ENCODE measurements around the gene ACMSD.
A peak's percentile ranks its signal among the peaks of the same experiment; 100 is the strongest.
"Not testable (repeated sequence)": the region's sequence is repeated elsewhere in the genome, so short reads cannot be mapped to it uniquely, and the experiment has no call there.

ACMSD gene

DNA sequence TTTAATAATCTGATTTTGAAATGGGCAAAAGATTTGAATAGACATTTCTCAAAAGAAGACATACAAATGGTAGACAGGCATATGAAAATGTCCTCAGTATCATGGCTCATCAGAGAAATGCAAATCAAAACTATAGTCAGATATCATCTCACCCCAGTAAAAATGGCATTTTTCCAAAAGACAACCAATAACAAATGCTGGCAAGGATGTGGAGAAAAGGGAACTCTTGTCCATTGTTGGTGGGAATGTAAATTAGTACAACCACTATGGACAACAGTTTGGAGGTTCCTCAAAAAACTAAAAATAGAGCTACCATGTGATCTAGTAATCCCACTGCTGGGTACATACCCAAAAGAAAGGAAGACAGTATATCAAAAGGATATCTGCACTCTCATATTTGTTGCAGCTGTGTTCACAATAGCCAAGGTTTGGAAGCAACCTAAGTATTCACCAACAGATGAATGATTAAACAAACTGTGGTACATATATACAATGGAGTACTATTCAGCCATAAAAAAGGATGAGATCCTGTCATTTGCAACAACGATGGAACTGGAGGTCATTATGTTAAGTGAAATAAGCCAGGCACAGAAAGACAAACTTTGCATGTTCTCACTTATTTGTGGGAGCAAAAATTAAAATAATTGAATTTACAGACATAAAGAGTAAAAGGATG, 69.2 kb downstream of the ACMSD start:
- DNase-seq (ENCODE audit: low read depth in 3 of 3) = not testable (repeated sequence)

DNA sequence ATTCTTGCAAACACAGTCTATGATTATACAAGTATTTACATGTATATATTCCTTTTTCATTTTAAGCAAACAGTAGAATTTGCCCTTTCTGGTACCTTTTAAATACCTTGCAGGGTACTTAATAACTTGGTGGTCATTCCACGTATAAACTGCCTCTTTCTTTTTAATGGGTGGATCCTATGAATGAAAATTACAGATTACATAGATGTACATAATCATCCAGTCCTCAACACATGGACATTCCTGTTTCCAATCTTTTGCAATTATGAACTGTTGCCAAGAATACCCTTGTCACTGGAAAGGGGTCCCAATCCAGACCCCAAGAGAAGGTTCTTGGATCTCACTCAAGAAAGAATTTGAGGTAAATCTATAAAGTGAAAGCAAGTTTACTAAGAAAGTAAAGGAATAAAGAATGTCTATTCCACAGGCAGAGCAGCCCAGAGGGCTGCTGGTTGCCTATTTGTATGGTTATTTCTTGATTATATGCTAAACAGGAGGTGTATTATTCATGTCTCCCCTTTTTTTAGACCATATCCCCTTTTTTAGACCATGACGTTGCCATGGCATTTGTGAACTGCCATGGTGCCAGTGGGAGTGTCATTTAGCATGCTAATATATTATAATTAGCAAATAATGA, 72.5 kb downstream of the ACMSD start:
- DNase-seq (ENCODE audit: low read depth in 3 of 3) = no peak

DNA sequence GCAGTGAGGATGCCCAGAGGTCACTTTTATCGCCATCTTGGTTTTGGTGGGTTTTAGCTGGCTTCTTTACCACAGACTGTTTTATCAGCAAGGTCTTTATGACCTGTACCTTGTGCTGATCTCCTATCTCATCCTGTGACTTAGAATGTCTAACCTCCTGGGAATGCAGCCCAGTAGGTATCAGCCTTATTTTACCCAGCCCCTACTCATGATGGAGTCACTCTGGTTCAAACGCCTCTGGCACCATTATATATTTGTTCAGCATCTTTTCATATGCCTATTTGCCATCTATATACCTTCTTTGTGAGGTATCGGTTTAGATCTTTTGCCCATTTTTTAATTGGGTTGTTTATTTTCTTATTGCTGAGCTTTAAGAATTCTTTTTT, 73.0 kb downstream of the ACMSD start:
- no peak for DNase-seq (ENCODE audit: low read depth in 3 of 3)

DNA sequence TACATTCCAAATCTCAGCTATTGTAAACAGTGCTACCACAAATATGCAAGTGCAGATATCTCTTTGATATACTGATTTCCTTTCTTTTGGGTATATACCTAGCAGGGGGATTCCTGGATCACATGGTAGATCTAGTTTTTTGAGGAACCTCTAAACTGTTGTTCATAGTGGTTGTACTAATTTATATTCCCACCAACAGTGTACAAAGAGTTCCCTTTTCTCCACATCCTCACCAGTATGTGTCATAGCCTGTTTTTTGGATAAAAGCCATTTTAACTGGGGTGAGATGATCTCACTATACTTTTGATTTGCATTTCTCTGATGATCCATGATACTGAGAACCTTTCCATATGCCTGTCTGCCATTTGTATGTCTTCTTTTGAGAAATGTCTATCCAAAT, 73.9 kb downstream of the ACMSD start:
- DNase-seq (ENCODE audit: low read depth in 3 of 3) = no peak

DNA sequence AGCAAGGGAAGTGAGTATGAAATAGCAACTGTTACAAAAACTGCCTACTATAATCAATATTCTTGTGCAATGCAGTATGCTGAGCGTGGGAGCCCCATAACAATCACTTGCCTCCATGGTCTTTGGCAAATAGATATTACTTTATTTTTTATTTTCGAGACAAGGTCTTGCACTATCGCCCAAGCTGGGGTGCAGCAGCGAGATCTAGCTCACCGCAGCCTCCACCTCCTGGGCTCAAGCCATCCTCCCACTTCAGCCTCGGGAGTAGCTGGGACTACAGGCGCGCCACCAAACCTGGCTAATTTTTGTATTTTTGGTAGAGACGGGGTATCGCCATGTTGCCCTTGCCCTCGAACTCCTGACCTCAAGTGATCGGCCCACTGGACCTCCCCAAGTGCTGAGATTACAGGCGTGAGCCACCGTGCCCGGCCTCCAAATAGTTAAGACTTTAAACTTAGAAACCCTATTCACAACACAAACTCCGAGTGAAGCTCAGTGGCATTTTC, 79.0 kb downstream of the ACMSD start:
- peak in 1 of 3 experiments; percentile 2 for DNase-seq (ENCODE audit: low read depth in 3 of 3)

DNA sequence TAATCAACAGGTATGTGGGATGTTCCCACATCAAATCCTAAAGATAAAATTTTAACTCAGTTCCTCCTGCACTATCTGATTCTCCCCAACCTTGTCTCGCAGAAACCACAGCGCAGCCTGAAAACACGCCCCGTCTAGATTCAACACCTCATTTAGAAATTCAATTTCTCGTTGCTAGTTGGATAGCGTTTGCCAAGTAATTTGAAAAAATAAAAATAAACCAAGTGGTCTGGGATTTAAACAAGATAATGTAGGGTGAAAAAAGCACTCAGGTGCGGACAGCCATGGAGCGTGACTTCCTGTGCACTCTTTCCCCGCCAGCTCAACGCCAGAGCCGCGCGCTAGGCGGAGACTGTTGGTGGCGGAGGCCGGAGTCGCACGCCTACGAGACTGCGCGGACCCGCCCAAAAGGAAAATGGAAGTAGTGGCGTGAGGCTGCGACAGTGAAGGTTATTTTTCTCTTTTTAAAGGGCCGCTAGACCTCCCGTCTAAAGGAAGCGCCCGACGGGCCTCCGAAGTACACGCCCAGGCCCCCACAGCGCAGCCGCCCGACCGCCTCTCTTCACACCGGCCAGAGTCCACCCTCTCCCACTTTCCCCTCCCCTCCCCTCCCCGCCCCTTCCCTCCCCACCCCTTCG, 79.6 kb downstream of the ACMSD start:
- peak in 1 of 3 experiments; percentile 74 for DNase-seq (ENCODE audit: low read depth in 3 of 3)

DNA sequence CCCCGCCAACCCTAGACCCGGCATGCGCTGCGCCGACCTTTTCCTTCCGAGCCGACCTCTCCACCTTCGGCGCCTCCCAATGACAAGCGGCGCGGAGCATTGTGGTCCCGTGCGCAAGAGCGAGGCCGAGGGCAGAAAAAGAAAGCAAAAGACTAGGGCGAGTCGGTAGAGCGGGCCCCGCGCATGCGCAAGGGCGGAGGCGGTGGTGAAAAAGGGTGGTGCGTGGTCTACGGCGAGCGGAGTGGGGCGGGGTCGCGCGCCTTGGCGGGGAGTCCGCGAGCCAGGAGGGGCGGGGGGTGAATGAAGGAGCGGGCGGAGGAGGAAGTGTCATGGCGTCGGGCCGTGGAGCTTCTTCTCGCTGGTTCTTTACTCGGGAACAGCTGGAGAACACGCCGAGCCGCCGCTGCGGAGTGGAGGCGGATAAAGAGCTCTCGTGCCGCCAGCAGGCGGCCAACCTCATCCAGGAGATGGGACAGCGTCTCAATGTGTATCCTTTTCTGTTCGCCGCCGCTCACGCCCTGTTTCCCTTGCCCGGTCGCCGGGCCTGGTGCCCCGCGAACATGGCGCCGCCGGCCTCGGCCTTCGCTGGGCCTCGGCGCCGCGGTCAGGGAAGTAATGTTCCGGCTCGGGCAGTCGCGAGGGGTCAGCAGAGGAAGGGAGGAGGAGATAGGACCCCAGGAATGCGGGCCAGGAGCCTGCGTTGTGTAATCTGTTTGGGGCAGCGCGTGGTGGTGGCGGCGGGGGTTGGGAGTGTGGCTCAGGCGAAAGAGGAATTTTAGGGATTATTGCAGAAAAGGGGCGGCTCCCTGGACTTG, 80.3 kb downstream of the ACMSD start, which contains the start of gene CCNT2:
Gene CCNT2, plus strand, starts transcription at position 297 of the 815 bp plus-strand sequence. Its CDS starts 33 bp downstream, at position 330.
- peak; percentile 98 to 100 (median 99) for DNase-seq (ENCODE audit: low read depth in 3 of 3)

DNA sequence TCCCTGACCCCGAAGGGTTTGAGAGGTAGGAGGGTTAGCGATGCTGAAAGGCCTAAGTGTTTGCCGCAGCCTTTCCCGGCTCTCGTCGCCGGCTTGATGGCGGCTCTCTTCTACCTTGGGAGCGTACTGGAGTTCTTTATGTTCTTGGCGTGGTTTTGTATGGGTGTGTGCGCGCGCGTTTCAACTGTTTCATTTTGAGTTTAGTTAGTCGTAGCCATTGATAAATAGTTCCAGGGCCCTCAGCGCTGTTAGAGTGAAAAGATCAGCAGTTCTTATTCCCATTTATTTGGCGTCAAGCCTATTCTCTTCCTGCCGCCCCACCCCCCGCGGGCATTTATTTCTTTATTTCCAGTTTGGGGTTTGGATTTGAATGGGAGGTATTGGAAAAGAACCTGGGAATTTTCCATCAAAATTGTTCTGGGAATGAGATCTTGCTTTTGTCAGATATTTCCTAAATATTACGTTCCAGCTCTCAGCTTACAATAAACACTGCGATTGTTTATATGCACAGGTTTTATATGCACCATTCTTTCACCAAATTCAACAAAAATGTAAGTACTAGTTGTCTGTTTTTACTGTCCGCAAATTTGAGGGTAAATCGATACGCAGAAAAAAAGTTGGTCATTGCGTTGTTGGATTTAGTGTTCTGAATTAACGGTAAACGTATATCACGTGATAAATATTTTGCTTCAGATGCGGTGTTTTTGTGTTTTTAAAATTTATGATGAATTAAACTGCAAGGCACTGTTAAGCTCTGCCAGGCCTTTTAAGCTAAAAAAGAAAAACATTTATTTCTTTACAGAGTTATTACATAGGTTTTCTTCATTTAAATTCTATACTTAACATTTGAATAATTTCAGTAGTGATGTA, 81.2 kb downstream of the ACMSD start:
- DNase-seq (ENCODE audit: low read depth in 3 of 3) = peak; percentile 13 to 50 (median 21)

DNA sequence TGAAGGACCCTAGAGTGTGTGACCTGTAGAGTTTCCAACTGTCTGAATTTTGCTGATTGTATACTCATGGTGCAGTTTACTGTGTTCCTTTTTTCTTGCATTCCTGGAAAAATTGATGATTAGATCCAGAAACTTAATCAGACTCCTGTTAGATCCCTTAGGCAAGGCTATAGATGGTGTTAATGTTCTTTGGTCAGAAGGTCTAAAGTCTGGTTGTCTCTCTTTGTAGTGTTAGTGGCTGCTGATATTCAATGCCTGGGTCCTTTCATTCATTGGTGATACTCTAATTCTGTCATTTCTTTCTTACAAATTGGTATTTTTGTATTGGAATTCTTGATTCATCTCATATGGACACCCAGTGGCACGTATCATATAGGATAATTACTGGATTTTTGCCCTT, 86.5 kb downstream of the ACMSD start:
- DNase-seq (ENCODE audit: low read depth in 3 of 3) = no peak

DNA sequence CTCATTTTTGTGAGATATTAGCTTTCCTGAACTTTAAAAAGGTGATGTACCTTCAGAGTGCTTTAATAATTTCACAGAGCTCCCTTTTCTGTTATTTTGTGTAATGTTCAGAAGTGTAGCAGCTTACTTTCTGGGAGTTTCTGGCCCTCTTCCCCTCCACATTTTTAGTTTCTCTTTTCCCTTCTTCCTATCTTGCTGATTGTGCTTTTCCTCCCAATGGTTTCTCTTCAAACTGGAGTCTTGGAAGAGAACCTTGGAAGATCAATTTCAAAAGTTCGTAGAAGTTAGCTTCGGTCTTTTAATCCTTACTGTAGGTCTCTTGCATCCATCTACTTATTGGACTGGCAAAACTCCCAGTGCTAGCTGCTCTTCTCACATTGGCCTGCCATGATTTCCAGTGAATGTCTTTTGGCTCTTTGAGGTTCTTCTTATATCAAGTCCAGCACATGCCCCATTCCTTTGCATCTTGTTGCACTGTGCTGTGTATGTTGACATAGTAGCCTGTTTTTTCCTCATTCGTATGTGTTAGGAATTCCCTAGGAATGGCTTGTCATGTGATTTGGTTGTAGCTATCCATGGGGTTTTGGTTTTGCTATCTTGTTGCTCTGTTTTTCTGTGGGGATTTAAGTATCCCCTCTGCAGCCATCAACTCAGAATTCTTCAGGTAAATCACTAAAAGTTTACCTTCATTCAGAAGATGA, 88.0 kb downstream of the ACMSD start:
- DNase-seq (ENCODE audit: low read depth in 3 of 3) = no peak

DNA sequence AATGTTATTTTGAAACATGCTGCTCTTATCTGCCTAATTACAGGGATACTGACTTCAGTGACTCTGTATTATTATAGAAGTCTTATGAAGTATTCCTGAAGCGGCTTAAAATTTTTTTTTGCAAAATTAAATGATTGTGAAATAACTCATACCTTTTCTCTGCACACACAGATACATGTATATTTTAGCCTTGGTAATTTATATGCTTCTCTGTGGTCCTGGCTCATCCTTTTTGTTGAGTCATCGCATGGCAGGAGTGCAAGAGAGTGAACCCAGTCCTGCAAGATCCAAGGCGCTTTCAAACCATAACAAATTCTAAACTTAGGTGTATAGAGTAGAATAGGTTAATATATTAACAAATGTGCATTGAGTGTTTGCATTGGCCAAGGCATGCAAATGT, 88.8 kb downstream of the ACMSD start:
- DNase-seq (ENCODE audit: low read depth in 3 of 3) = no peak

DNA sequence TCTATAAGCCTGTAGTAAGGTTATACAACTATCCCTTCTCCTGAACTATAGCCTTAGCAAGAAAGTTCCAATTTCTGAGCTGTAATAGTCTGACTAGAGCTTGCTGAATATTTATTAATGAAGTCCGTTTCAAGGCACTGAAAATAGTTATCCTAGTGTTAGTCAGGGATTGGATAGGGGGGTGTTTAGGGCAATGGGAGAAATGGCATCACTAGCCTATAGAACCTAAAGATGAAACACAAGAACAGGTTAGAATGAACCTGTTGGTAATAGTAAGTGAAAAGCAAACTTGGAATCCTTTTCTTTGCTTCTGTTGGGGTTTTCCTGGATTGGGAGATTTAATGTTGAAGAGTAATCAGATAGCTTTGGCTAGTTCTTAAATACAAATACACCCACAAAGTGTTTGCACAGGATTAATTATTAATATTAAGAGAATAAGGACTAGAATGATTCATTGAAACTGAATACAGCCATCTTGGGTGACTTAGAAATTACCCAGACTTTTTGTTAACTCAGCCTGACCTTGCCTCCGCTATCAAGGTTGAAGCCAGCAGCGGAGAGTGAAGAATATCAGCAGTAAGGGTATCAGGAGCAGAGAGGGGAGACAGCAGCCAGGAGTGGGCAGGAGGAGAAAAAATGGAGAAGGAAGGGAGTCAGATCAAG, 94.6 kb downstream of the ACMSD start:
- DNase-seq (ENCODE audit: low read depth in 3 of 3) = no peak

DNA sequence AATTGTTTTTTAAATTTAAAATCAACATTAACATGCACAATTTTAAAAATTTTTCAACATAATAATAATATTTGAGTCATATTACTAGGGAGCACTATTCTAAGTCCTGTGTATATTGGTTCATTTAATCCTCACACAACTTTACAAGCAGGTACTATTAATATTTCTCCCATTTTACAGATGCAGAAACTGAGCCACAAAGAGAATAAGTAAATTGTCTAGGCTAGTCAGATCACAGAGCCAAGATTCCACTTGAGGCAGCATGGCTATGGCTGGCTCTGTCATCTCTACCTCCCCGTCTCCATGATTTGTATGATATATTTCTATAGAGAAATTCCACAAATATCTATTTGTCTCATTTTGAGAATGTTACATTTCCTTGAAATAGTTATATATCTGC, 95.3 kb downstream of the ACMSD start:
- DNase-seq (ENCODE audit: low read depth in 3 of 3) = no peak

DNA sequence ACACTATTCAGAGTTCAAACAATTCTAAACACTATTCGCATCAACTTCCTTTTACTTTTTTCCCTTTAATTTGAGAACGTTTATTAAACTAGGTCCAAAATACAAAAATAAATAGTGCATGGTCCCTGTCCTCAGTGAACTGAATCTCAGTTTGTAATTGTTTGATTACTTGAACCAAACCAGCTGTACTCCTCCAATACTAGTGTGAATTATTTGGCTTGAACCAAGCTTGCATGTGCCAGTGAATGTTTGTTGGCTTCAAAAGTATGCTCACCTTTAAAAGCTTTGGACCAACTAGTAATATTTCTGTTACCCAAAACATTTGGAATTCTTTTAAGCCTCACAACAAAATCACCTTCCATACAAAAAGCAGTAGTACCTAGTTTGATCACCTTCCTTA, 95.7 kb downstream of the ACMSD start:
- no peak for DNase-seq (ENCODE audit: low read depth in 3 of 3)

DNA sequence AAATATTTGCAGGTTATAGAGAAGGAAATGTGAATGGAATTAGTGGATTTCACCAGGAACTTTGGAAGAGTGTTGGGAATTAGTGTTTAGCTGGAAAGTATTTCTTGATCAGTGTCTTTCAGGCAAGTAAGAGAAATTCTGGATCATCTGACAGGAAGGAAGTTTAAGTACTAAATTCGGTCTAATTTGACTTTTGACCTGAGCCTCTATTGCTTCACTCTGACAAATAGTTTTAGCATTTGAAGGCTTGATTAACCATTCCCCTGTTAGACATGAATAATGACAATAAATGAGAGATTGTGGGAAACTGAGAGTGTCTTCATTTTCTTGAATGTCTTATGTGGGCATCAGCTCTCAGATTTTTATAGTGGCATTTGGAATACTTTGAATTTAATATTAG, 96.2 kb downstream of the ACMSD start:
- DNase-seq (ENCODE audit: low read depth in 3 of 3) = no peak

DNA sequence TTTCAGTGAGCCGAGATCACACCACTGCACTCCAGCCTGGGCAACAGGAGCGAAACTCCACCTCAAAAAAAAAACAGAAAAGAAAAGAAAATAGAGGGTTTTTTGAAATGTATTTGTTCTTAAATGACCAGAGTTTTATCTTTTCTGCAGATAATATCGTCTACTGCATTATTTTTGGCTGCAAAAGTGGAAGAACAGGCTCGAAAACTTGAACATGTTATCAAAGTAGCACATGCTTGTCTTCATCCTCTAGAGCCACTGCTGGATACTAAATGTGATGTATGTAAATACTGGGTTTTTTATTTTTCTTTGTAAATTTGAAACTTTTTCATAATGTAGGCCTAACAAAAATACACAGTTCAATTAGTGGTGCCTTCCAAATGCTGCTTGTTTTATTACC, 98.3 kb downstream of the ACMSD start:
- DNase-seq (ENCODE audit: low read depth in 3 of 3) = no peak

DNA sequence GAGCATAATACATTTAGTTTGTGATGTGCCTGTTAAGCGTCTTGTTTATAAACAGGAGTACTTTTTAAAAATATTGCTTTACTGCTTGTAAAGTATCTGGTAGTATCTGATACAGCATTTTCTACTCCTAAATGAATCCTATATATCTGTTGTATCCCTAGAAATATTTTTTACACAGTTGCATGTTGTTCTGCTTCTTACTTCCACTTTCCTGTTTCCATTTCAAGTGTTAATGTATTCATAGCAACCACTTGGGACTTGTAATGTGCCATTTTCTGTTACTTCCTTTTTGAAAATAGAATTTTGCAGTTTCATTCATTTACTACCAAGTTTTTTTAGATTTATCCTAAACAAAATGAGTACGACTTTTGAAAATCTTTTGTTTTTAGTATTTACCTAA, 105.1 kb downstream of the ACMSD start:
- DNase-seq (ENCODE audit: low read depth in 3 of 3) = no peak

DNA sequence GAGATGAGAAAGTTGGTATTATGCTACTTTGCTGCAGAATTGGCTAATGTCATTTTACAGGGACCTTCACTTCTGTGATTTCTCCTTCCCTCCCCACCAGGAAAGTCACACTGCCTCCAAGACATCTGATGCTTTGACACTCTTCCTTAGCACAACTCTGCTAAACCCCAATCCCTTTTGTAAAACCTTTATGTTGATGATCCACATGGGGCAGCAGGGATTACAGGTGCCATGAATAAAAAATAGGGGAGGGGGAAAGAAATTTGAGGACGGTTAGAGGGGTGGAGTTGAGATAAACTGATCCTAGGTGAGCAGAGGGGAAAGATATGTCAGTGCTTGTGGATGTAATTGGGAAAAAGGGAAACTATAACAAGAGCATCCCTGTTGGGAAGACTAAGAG, 106.6 kb downstream of the ACMSD start:
- DNase-seq (ENCODE audit: low read depth in 3 of 3) = no peak

DNA sequence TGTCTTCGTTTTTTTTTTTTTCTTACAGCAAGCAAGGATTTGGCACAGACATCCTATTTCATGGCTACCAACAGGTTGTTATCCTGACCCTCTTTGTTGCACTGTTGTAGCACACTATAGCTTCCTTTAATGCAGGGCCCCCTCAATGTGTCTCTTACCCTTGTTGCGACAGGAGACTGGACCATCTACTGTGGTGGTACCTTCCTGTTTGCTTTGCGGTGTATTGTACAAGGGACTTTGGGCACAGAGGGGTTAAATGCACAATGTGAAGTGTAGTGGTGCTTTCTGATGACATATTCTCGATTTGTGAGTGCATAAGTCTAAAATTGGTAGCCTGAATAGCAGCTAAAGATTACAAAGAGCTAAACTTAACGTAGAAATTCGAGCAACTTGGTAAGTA, 107.7 kb downstream of the ACMSD start:
- no peak for DNase-seq (ENCODE audit: low read depth in 3 of 3)

Data from stimulated activated CD4-positive, alpha-beta T cell treated with anti-CD3 and anti-CD28 coated beads, TNF-alpha, amount 100 ng/mL, for 24 hours (primary cell).